ENCODE results near the gene FAM168A. TPM values are rescaled to one million over a fixed set of nuclear protein-coding genes. Genes with fewer than 3 reads are reported as not detected.

The FAM168A gene
- total and polyA plus RNA-seq, 4 donors, result 4.8 to 14.6 (median 9.1) TPM

- TF ChIP-seq, protein P1, sequence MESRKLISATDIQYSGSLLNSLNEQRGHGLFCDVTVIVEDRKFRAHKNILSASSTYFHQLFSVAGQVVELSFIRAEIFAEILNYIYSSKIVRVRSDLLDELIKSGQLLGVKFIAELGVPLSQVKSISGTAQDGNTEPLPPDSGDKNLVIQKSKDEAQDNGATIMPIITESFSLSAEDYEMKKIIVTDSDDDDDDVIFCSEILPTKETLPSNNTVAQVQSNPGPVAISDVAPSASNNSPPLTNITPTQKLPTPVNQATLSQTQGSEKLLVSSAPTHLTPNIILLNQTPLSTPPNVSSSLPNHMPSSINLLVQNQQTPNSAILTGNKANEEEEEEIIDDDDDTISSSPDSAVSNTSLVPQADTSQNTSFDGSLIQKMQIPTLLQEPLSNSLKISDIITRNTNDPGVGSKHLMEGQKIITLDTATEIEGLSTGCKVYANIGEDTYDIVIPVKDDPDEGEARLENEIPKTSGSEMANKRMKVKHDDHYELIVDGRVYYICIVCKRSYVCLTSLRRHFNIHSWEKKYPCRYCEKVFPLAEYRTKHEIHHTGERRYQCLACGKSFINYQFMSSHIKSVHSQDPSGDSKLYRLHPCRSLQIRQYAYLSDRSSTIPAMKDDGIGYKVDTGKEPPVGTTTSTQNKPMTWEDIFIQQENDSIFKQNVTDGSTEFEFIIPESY (IDR thresholded peaks at IDR 0.05), result no peak
- TF ChIP-seq HNF4A (conservative IDR thresholded peaks at IDR 0.05) (no peak), ATF3 (IDR thresholded peaks at IDR 0.05) (no peak)
These were observed 117.2 kb downstream of the FAM168A start (continued) for GRCh38 chr11:73480677-73481076.

- no peak for DNase-seq (ENCODE audit: low spot score)
- Histone ChIP-seq H3K27ac (ENCODE audit: low read depth in 1 of 2, low read length in 2 of 2) (no peak overlapping the region), H3K36me3 (ENCODE audit: control insufficient read depth in 4 of 4, insufficient read depth in 3 of 4, low read depth in 1 of 4, low read length in 3 of 4) (no peaks in the 10 kb centered on the region), H3K27me3 (ENCODE audit: control insufficient read depth in 4 of 4, insufficient read depth in 4 of 4, low read length in 3 of 4) (no peaks in the 10 kb centered on the region), H3K4me1 (ENCODE audit: control insufficient read depth in 4 of 4, insufficient read depth in 4 of 4, low read length in 3 of 4) (peaks cover 0 to 12% (median 9%) of the 10 kb centered on the region in 4 donors), H3K4me3 (ENCODE audit: low read depth in 1 of 3, low read length in 3 of 3) (no peak overlapping the region), H3K9ac (ENCODE audit: low read depth in 1 of 2, low read length in 2 of 2) (no peak overlapping the region), H3K9me3 (ENCODE audit: control insufficient read depth in 4 of 4, low read length in 3 of 4) (no peaks in the 10 kb centered on the region)
- TF ChIP-seq YY1 (IDR thresholded peaks at IDR 0.05) (no peak), ATF3 (IDR thresholded peaks at IDR 0.05) (no peak), FOXA1 (IDR thresholded peaks at IDR 0.05) (no peak), SP1 (IDR thresholded peaks at IDR 0.05) (no peak), NR2F2 (IDR thresholded peaks at IDR 0.05) (no peak), RXRA (IDR thresholded peaks at IDR 0.05) (peak in 1 of 2 donors; percentile 5), HNF4G (IDR thresholded peaks at IDR 0.05) (no peak), FOXA2 (IDR thresholded peaks at IDR 0.05) (no peak), MAX (IDR thresholded peaks at IDR 0.05) (no peak), TAF1 (conservative IDR thresholded peaks at IDR 0.05) (no peak), RAD21 (IDR thresholded peaks at IDR 0.05) (peak; percentile 83 to 88), EGR1 (IDR thresholded peaks at IDR 0.05; ENCODE audit: low read depth in 2 of 2) (no peak), JUND (IDR thresholded peaks at IDR 0.05) (no peak), GABPA (IDR thresholded peaks at IDR 0.05 in 1 of 2, conservative IDR thresholded peaks at IDR 0.05 in 1 of 2) (no peak), HNF4A (conservative IDR thresholded peaks at IDR 0.05) (peak in 1 of 2 donors; percentile 26)
- TF ChIP-seq, protein P2, sequence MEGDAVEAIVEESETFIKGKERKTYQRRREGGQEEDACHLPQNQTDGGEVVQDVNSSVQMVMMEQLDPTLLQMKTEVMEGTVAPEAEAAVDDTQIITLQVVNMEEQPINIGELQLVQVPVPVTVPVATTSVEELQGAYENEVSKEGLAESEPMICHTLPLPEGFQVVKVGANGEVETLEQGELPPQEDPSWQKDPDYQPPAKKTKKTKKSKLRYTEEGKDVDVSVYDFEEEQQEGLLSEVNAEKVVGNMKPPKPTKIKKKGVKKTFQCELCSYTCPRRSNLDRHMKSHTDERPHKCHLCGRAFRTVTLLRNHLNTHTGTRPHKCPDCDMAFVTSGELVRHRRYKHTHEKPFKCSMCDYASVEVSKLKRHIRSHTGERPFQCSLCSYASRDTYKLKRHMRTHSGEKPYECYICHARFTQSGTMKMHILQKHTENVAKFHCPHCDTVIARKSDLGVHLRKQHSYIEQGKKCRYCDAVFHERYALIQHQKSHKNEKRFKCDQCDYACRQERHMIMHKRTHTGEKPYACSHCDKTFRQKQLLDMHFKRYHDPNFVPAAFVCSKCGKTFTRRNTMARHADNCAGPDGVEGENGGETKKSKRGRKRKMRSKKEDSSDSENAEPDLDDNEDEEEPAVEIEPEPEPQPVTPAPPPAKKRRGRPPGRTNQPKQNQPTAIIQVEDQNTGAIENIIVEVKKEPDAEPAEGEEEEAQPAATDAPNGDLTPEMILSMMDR (IDR thresholded peaks at IDR 0.05; ENCODE audit: low read depth, low read length, missing input control), result peak; percentile 79
- 30% methylated on average over 1 of the region's 1 CpG for WGBS
These were observed 119.1 kb downstream of the FAM168A start for GRCh38 chr11:73478737-73479347.

- H3K36me3 ChIP-seq (ENCODE audit: control insufficient read depth in 4 of 4, insufficient read depth in 3 of 4, low read depth in 1 of 4, low read length in 3 of 4), result no peaks in the 10 kb centered on the region
- H3K4me1 ChIP-seq (ENCODE audit: control insufficient read depth in 4 of 4, insufficient read depth in 4 of 4, low read length in 3 of 4), result peaks cover 0 to 12% (median 9%) of the 10 kb centered on the region in 4 donors
- no peaks in the 10 kb centered on the region for H3K27me3 ChIP-seq (ENCODE audit: control insufficient read depth in 4 of 4, insufficient read depth in 4 of 4, low read length in 3 of 4)
- no peak overlapping the region for H3K27ac ChIP-seq (ENCODE audit: low read depth in 1 of 2, low read length in 2 of 2)
- no peaks in the 10 kb centered on the region for H3K9me3 ChIP-seq (ENCODE audit: control insufficient read depth in 4 of 4, low read length in 3 of 4)
- H3K9ac ChIP-seq (ENCODE audit: low read depth in 1 of 2, low read length in 2 of 2), result no peak overlapping the region
- DNase-seq (ENCODE audit: low spot score), result no peak
- H3K4me3 ChIP-seq (ENCODE audit: low read depth in 1 of 3, low read length in 3 of 3), result no peak overlapping the region
- over 99% methylated on average over 2 of the region's 2 CpGs for WGBS
- TF ChIP-seq ATF3 (IDR thresholded peaks at IDR 0.05) (no peak), FOXA2 (IDR thresholded peaks at IDR 0.05) (no peak), FOXA1 (IDR thresholded peaks at IDR 0.05) (no peak), EGR1 (IDR thresholded peaks at IDR 0.05; ENCODE audit: low read depth in 2 of 2) (no peak), HNF4G (IDR thresholded peaks at IDR 0.05) (no peak), YY1 (IDR thresholded peaks at IDR 0.05) (no peak), SP1 (IDR thresholded peaks at IDR 0.05) (no peak), GABPA (IDR thresholded peaks at IDR 0.05 in 1 of 2, conservative IDR thresholded peaks at IDR 0.05 in 1 of 2) (no peak), RXRA (IDR thresholded peaks at IDR 0.05) (no peak)
- TF ChIP-seq, protein P1 (IDR thresholded peaks at IDR 0.05), result no peak
- TF ChIP-seq, protein P2 (IDR thresholded peaks at IDR 0.05; ENCODE audit: low read depth, low read length, missing input control), result no peak
These were observed 120.4 kb downstream of the FAM168A start for GRCh38 chr11:73477518-73477917.

Measured in liver (tissue), 9 donors.